RWPE2 (cell line): ENCODE data around the gene ESYT3.

Source experiments
- ATAC-seq: fragments of 200-7000 bp; cut with Tn5 transposase; 3 replicates; pipeline ENCODE4 v1.9.1; 2021; ENCODE audit warnings: low read depth
- DNase-seq: peaks from one replicate; pipeline ENCODE4 v3.0.0-alpha.2; 2020; ENCODE audit warnings: low spot score
- H3K27ac ChIP-seq: fragments of 450-650 bp; 2 replicates; pipeline ENCODE4 v1.5.1; 2017; ENCODE audit warnings: mild to moderate bottlenecking; ENCODE audit not compliant: poor library complexity, severe bottlenecking
- H3K27me3 ChIP-seq: fragments of 250-450 bp; sonication (Bioruptor Pico); 2 replicates; pipeline ENCODE4 v1.5.1; 2021; ENCODE audit warnings: mild to moderate bottlenecking, moderate library complexity; ENCODE audit not compliant: insufficient read depth, poor library complexity, severe bottlenecking
- H3K36me3 ChIP-seq: fragments of 250-450 bp; sonication (Bioruptor Pico); 2 replicates; pipeline ENCODE4 v1.5.1; 2020; ENCODE audit warnings: low read depth, mild to moderate bottlenecking, moderate library complexity
- H3K4me1 ChIP-seq: fragments of 250-450 bp; sonication (Bioruptor Pico); 2 replicates; pipeline ENCODE4 v1.5.1; 2021; ENCODE audit warnings: mild to moderate bottlenecking, moderate library complexity; ENCODE audit not compliant: insufficient read depth, poor library complexity, severe bottlenecking
- H3K4me3 ChIP-seq: fragments of 250-450 bp; sonication (Bioruptor Pico); 2 replicates; pipeline ENCODE4 v1.5.1; 2021; ENCODE audit warnings: mild to moderate bottlenecking, moderate library complexity; ENCODE audit not compliant: severe bottlenecking
- H3K9me3 ChIP-seq: fragments of 250-450 bp; sonication (Bioruptor Pico); 2 replicates; pipeline ENCODE4 v1.5.1; 2021; ENCODE audit warnings: mild to moderate bottlenecking, moderate library complexity; ENCODE audit not compliant: severe bottlenecking
- TF ChIP-seq, protein P1 (sequence below): fragments of 450-650 bp; IDR thresholded peaks from one replicate; pipeline ENCODE4 v1.5.1; 2017; ENCODE audit warnings: mild to moderate bottlenecking, moderate library complexity; ENCODE audit not compliant: poor library complexity, severe bottlenecking

The ESYT3 gene

DNA sequence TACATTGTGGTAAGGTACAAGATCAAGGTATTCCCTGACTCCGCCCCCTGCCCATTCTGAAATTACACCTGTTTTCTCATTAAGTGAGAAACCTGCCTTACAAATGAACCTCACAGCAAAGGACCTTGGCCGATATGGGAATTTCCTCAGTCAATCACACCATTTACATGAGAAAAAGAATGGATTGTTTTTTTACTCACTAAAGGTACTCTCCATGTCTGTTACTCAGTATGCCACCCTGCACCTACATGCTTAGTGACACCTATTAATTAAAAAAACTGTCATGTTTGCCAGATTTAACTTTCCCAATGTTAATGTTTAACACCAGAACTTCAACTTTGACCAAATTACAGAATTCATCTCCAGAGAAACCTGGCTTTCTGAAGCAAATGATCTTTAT lies 62.0 kb downstream of the ESYT3 start:
- H3K27ac ChIP-seq: no peak overlapping the region
- H3K27me3 ChIP-seq: no peaks in the 10 kb centered on the region
- no peak for DNase-seq
- ATAC-seq: no peak
- H3K9me3 ChIP-seq: no peaks in the 10 kb centered on the region
- TF ChIP-seq, protein P1, sequence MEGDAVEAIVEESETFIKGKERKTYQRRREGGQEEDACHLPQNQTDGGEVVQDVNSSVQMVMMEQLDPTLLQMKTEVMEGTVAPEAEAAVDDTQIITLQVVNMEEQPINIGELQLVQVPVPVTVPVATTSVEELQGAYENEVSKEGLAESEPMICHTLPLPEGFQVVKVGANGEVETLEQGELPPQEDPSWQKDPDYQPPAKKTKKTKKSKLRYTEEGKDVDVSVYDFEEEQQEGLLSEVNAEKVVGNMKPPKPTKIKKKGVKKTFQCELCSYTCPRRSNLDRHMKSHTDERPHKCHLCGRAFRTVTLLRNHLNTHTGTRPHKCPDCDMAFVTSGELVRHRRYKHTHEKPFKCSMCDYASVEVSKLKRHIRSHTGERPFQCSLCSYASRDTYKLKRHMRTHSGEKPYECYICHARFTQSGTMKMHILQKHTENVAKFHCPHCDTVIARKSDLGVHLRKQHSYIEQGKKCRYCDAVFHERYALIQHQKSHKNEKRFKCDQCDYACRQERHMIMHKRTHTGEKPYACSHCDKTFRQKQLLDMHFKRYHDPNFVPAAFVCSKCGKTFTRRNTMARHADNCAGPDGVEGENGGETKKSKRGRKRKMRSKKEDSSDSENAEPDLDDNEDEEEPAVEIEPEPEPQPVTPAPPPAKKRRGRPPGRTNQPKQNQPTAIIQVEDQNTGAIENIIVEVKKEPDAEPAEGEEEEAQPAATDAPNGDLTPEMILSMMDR: no peak
- peaks cover 14% of the 10 kb centered on the region for H3K4me1 ChIP-seq
- no peaks in the 10 kb centered on the region for H3K36me3 ChIP-seq
- H3K4me3 ChIP-seq: no peak overlapping the region

DNA sequence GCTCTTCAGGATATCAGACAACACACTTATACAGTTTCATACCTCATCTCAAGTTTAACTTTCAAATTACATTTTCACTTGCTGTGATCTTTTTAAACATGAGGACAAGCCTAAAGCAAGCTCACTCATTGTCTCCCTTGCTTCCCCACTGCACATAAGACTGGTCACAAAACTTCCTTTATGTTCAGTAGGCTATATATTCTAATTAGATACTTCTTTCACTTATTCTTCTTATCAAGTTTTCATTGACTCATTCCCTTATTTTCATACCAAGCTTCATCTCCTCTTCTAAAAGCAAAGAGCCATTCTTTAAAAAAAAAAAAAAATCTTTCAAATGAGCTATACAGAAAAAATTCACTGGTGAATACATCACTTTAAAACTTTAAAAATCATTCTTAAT lies 62.6 kb downstream of the ESYT3 start:
- TF ChIP-seq, protein P1: no peak
- Histone ChIP-seq H3K27ac (no peak overlapping the region), H3K27me3 (no peaks in the 10 kb centered on the region), H3K4me3 (no peak overlapping the region), H3K9me3 (no peaks in the 10 kb centered on the region), H3K4me1 (peaks cover 14% of the 10 kb centered on the region), H3K36me3 (no peaks in the 10 kb centered on the region)
- ATAC-seq (no peak), DNase-seq (no peak)

- no peak for ATAC-seq
- no peak for DNase-seq
- Histone ChIP-seq H3K9me3 (no peaks in the 10 kb centered on the region), H3K4me3 (no peak overlapping the region), H3K36me3 (no peaks in the 10 kb centered on the region), H3K27ac (no peak overlapping the region), H3K4me1 (peaks cover 14% of the 10 kb centered on the region), H3K27me3 (no peaks in the 10 kb centered on the region)
- TF ChIP-seq, protein P1: no peak
Observed at GRCh38 chr3:138497851-138498250, 63.4 kb downstream of the ESYT3 start.

DNA sequence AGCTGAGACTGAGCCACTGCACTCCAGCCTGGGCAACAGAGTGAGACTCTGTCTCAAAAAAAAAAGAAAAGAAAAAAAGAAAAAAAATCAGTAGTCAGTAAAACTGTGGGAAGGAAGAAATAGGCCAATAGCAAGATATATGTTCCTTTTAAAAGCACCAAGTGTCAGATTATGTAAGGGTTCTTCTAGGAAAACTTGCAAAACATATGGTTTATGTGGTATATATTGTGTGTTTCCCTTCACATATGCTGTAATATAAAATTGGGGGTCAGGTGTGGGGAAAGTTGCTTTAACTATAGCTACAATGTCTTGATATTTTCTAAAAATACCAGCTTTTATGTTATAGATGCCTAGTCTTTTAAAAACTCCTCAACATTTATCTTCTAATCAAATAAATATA lies 64.6 kb downstream of the ESYT3 start:
- TF ChIP-seq, protein P1: no peak
- Histone ChIP-seq H3K27me3 (no peaks in the 10 kb centered on the region), H3K27ac (no peak overlapping the region), H3K4me3 (no peak overlapping the region), H3K36me3 (no peaks in the 10 kb centered on the region), H3K4me1 (peaks cover 9% of the 10 kb centered on the region), H3K9me3 (no peaks in the 10 kb centered on the region)
- DNase-seq (no peak), ATAC-seq (no peak)

DNA sequence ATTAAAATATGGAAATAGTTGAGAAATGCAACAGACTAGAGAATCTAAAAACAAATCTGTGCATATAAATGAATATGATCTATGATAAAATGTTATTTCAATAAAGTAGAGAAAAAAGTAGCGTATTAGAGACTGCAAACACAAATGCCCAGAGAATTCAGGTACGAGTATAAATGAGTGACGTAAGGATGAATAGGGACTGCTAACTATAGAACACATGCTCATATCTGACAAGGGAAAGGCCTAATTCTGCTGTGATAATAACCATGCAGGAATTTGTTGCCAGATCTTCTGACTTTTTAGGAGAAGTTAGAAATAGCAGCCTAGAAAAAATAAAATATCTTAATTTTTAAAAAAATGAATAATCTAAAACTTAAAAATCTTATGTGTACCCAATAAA lies 73.1 kb downstream of the ESYT3 start:
- TF ChIP-seq, protein P1: no peak
- H3K4me3 ChIP-seq: no peak overlapping the region
- H3K9me3 ChIP-seq: no peaks in the 10 kb centered on the region
- no peaks in the 10 kb centered on the region for H3K4me1 ChIP-seq
- ATAC-seq (no peak), DNase-seq (no peak)
- H3K27ac ChIP-seq: no peak overlapping the region
- H3K27me3 ChIP-seq: no peaks in the 10 kb centered on the region
- no peaks in the 10 kb centered on the region; the same call in 1 of the 2 replicates for H3K36me3 ChIP-seq
